OCI-LY3 (cell line): ENCODE results near the gene NKAIN4.

Experiments used
- CTCF ChIP-seq: fragments of 200-600, 300-600 bp; sonication (generic); IDR thresholded peaks from 2 replicates; pipeline ENCODE4 v1.5.1; 2014; ENCODE audit warnings: antibody characterized with exemption, low read length, low read depth
- EZH2phosphoT487 ChIP-seq: fragments of 200-600 bp; shearing (Covaris generic); IDR thresholded peaks from 2 replicates; pipeline ENCODE4 v1.6.1; 2018; ENCODE audit warnings: antibody characterized with exemption, mixed run types, low read depth

GRCh38 chr20:63269724-63270123, 15.5 kb upstream of the NKAIN4 start:
- TF ChIP-seq CTCF (no peak), EZH2phosphoT487 (no peak)
